ENCODE measurements around the gene FAM13A. TPM values are rescaled to one million over a fixed set of nuclear protein-coding genes. Genes with fewer than 3 reads are reported as not detected.

Gene FAM13A
- total RNA-seq, 1 donor from 2014 or later, result 32.2 TPM

DNA sequence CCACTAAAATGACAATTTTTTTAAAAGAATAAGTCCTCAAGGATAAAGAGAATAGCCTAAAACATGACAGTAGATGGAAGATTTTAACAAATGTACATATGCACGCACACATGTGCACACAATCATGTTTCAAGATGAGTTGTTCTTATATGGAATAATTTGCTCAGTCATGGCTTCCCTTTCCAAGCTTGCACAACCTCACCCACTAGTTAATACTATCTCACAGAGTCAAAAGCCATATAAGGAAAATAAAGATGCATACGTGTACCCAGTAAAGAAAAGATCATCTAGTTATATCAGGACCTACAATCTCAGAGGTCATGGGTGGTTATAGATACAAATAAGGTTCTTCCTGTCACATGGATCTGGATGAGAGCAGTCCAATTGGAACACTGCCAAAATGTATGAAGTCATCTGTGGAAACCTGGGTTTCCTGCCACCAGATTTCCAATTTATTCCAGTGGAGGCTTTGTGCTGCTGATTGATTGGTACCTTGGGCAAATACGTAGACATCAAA is 56.1 kb downstream of the FAM13A start:
- no peaks in the 10 kb centered on the region for H3K36me3 ChIP-seq
- H3K27me3 ChIP-seq, result no peaks in the 10 kb centered on the region
- H3K4me3 ChIP-seq, result no peak overlapping the region
- no peaks in the 10 kb centered on the region for H3K9me3 ChIP-seq
- no peak overlapping the region for H3K27ac ChIP-seq
- peaks cover 16% of the 10 kb centered on the region for H3K4me1 ChIP-seq
- TF ChIP-seq POLR2A (IDR thresholded peaks at IDR 0.05) (no peak), POLR2AphosphoS5 (IDR thresholded peaks at IDR 0.05; ENCODE audit: insufficient read depth in 1 of 2, low read depth in 1 of 2) (peak in 1 of 2 donors; percentile 33)
- intact Hi-C loops (cut with DNase I), result no loop called here
- no peak for DNase-seq (ENCODE audit: extremely low spot score in 2 of 2)

GRCh38 chr4:89000382-89000781 is 56.6 kb downstream of the FAM13A start:
- H3K4me3 ChIP-seq, result no peak overlapping the region
- no peaks in the 10 kb centered on the region for H3K9me3 ChIP-seq
- H3K27me3 ChIP-seq, result no peaks in the 10 kb centered on the region
- H3K27ac ChIP-seq, result no peak overlapping the region
- no peaks in the 10 kb centered on the region for H3K36me3 ChIP-seq
- intact Hi-C loops (cut with DNase I), result no loop called here
- peaks cover 16% of the 10 kb centered on the region for H3K4me1 ChIP-seq
- DNase-seq (ENCODE audit: extremely low spot score in 2 of 2), result no peak
- TF ChIP-seq POLR2A (IDR thresholded peaks at IDR 0.05) (no peak), POLR2AphosphoS5 (IDR thresholded peaks at IDR 0.05; ENCODE audit: insufficient read depth in 1 of 2, low read depth in 1 of 2) (no peak)
- TF ChIP-seq, protein P1, sequence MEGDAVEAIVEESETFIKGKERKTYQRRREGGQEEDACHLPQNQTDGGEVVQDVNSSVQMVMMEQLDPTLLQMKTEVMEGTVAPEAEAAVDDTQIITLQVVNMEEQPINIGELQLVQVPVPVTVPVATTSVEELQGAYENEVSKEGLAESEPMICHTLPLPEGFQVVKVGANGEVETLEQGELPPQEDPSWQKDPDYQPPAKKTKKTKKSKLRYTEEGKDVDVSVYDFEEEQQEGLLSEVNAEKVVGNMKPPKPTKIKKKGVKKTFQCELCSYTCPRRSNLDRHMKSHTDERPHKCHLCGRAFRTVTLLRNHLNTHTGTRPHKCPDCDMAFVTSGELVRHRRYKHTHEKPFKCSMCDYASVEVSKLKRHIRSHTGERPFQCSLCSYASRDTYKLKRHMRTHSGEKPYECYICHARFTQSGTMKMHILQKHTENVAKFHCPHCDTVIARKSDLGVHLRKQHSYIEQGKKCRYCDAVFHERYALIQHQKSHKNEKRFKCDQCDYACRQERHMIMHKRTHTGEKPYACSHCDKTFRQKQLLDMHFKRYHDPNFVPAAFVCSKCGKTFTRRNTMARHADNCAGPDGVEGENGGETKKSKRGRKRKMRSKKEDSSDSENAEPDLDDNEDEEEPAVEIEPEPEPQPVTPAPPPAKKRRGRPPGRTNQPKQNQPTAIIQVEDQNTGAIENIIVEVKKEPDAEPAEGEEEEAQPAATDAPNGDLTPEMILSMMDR (IDR thresholded peaks at IDR 0.05), result no peak

DNA sequence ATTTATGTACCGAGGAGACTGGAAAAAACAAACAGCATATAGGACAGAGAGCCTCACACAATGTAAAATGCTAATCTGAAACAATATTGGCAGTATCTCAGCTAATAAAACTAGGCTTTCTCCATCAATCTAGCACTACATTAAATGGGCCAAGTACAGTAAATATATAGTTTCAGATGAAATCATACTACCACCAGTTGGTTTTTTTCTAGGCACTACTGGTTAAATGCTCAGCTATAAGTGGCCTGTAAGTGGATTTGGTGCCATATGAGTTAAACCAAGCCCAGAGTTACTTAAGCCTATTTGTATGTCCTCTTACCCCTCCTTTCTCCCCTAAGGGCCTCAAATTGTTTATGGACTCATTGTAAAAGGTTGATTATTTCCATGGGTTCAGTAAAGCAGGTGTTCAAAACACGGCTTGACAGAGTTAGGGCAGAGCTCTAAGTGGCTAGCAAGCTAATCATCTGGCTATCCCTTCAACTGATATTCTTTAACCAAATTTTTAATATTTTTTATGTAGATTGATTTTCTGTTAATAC is 57.5 kb downstream of the FAM13A start:
- H3K36me3 ChIP-seq, result no peaks in the 10 kb centered on the region
- H3K27me3 ChIP-seq, result no peaks in the 10 kb centered on the region
- intact Hi-C loops (cut with DNase I), result no loop called here
- DNase-seq (ENCODE audit: extremely low spot score in 2 of 2), result no peak
- H3K27ac ChIP-seq, result no peak overlapping the region
- H3K9me3 ChIP-seq, result no peaks in the 10 kb centered on the region
- no peak overlapping the region for H3K4me3 ChIP-seq
- H3K4me1 ChIP-seq, result peaks cover 16% of the 10 kb centered on the region
- TF ChIP-seq, protein P1 (IDR thresholded peaks at IDR 0.05), result no peak
- TF ChIP-seq POLR2AphosphoS5 (IDR thresholded peaks at IDR 0.05; ENCODE audit: insufficient read depth in 1 of 2, low read depth in 1 of 2) (no peak), POLR2A (IDR thresholded peaks at IDR 0.05) (no peak)

DNA sequence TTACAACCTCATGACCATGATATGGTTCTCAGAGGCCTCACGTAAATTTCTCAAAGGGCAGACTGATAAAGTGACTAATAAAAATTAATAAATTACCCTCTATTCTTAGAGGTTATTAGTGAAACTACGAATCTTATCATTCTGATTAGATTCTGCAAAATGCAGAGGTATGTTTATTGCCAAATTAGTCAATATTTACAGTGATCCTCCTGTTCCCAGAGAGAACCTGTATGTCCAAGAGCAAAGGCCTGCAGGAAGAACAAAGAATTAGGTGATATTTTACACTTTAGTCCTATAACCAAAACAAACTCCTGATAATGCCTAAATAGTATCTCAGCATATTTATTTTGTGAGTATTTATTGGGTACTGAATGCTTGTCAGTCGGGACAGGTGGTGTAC is 58.1 kb downstream of the FAM13A start:
- Histone ChIP-seq H3K9me3 (no peaks in the 10 kb centered on the region), H3K27ac (no peak overlapping the region), H3K4me1 (peaks cover 16% of the 10 kb centered on the region), H3K36me3 (no peaks in the 10 kb centered on the region), H3K27me3 (no peaks in the 10 kb centered on the region), H3K4me3 (no peak overlapping the region)
- TF ChIP-seq, protein P1 (IDR thresholded peaks at IDR 0.05), result no peak
- TF ChIP-seq POLR2A (IDR thresholded peaks at IDR 0.05), result no peak
- TF ChIP-seq POLR2AphosphoS5 (IDR thresholded peaks at IDR 0.05; ENCODE audit: insufficient read depth in 1 of 2, low read depth in 1 of 2), result no peak
- intact Hi-C loops (cut with DNase I), result no loop called here
- no peak for DNase-seq (ENCODE audit: extremely low spot score in 2 of 2)

- H3K36me3 ChIP-seq, result no peaks in the 10 kb centered on the region
- peaks cover 16% of the 10 kb centered on the region for H3K4me1 ChIP-seq
- H3K27ac ChIP-seq, result no peak overlapping the region
- no peak for DNase-seq (ENCODE audit: extremely low spot score in 2 of 2)
- no peak overlapping the region for H3K4me3 ChIP-seq
- no peaks in the 10 kb centered on the region for H3K27me3 ChIP-seq
- intact Hi-C loops (cut with DNase I), result no loop called here
- TF ChIP-seq POLR2AphosphoS5 (IDR thresholded peaks at IDR 0.05; ENCODE audit: insufficient read depth in 1 of 2, low read depth in 1 of 2), result no peak
- TF ChIP-seq POLR2A (IDR thresholded peaks at IDR 0.05), result no peak
- TF ChIP-seq, protein P1 (IDR thresholded peaks at IDR 0.05), result no peak
- H3K9me3 ChIP-seq, result no peaks in the 10 kb centered on the region
Observed at GRCh38 chr4:88998001-88998400, 59.0 kb downstream of the FAM13A start.

Measured in vagina (tissue), 2 donors.